Esophagus squamous epithelium (tissue), 5 donors: ENCODE data around the gene KREMEN1. TPM values are rescaled to one million over a fixed set of nuclear protein-coding genes. Genes with fewer than 3 reads are reported as not detected.
A peak's percentile ranks its signal among the peaks of the same experiment; 100 is the strongest.

ENCODE experiments used
- DNase-seq: peaks from one replicate; lab custom pipeline; 2025; lab: John Stamatoyannopoulos, UW
- H3K27ac ChIP-seq, 4 donors: fragments of 200-600 bp; sonication (generic); one replicate each; pipeline ENCODE4 v1.5.1; 2016 to 2019; ENCODE audit warnings: mild to moderate bottlenecking in 1 of 4
- H3K27me3 ChIP-seq, 4 donors: fragments of 200-600 bp; sonication (generic); 1 replicate in 3 of 4; 2 replicates in 1 of 4; pipeline versions ENCODE4 v1.5.1 to v1.6.0; 2017 to 2021; ENCODE audit warnings: antibody characterized with exemption in 1 of 4
- H3K36me3 ChIP-seq, 3 donors: fragments of 200-600 bp; sonication (generic); one replicate each; pipeline ENCODE4 v1.5.1; 2016 to 2019
- H3K4me1 ChIP-seq, 3 donors: fragments of 200-600 bp; sonication (generic); one replicate each; pipeline ENCODE4 v1.5.1; 2017 to 2019
- H3K4me3 ChIP-seq, 4 donors: fragments of 200-600 bp; sonication (generic); 1 replicate in 3 of 4; 2 replicates in 1 of 4; pipeline ENCODE4 v1.5.1; 2016 to 2019; ENCODE audit warnings: mild to moderate bottlenecking in 2 of 4, moderate library complexity in 1 of 4
- H3K9me3 ChIP-seq, 3 donors: fragments of 200-600 bp; sonication (generic); one replicate each; pipeline ENCODE4 v1.5.1; 2016 to 2019
- CTCF ChIP-seq, 6 experiments: fragments of 450-650 bp in 4 of 6; fragments of 200-600 bp in 2 of 6; sonication (generic) in 2 of 6; IDR thresholded peaks; one replicate each; pipeline ENCODE4 v1.5.1; 2016 to 2019; ENCODE audit warnings: antibody characterized with exemption in 6 of 6, mild to moderate bottlenecking in 4 of 6, moderate library complexity in 4 of 6
- POLR2A ChIP-seq, 4 donors: fragments of 450-650 bp; IDR thresholded peaks; one replicate each; pipeline ENCODE4 v1.6.1; 2017; ENCODE audit warnings: antibody characterized with exemption in 4 of 4, mild to moderate bottlenecking in 4 of 4, moderate library complexity in 3 of 4
- WGBS, 2 donors: methylation state at CpG; one replicate each; pipeline ENCODE4 v1.1.5; 2018; 5-methylcytosine and 5-hydroxymethylcytosine counted together
- intact Hi-C: fragments of 100-400 bp; cut with DNase I; formaldehyde crosslinking; loops from one replicate; pipeline ENCODE4 v1.15.0; 2022
- total RNA-seq, 4 donors: library from RNA; depleted of rRNA; stranded (reverse); fragments of >200 nt; gene quantifications; one replicate each; pipeline ENCODE4 v1.1.0, GENCODE V29; 2016
- donor health status: DM: yes; HTN: yes; CAD: no.

Gene KREMEN1
- total RNA-seq, 4 donors from 2014 or later, result 34.3 to 64.8 (median 47.7) TPM

- intact Hi-C loops, result no loop called here
- no peak for DNase-seq
- Histone ChIP-seq H3K36me3 (no peaks in the 10 kb centered on the region), H3K27ac (no peak overlapping the region), H3K27me3 (no peaks in the 10 kb centered on the region), H3K4me1 (no peaks in the 10 kb centered on the region), H3K4me3 (no peak overlapping the region), H3K9me3 (no peaks in the 10 kb centered on the region)
- 35 to 41% methylated on average over 4 to 6 of the region's 8 CpGs for WGBS, 2 donors
- TF ChIP-seq POLR2A (IDR thresholded peaks at IDR 0.05) (no peak), CTCF (IDR thresholded peaks at IDR 0.05) (no peak)
These were observed 10.5 kb upstream of the KREMEN1 start for GRCh38 chr22:29062286-29062821.

- peaks cover 0 to 7% (median 3%) of the 10 kb centered on the region in 3 donors for H3K4me1 ChIP-seq
- H3K36me3 ChIP-seq, result no peaks in the 10 kb centered on the region
- H3K9me3 ChIP-seq, result no peaks in the 10 kb centered on the region
- TF ChIP-seq POLR2A (IDR thresholded peaks at IDR 0.05) (no peak), CTCF (IDR thresholded peaks at IDR 0.05) (no peak)
- WGBS, 2 donors, result 25 to 27% methylated on average over 7 of the region's 7 CpGs
- intact Hi-C loops, result no loop called here
- no peaks in the 10 kb centered on the region for H3K27me3 ChIP-seq
- DNase-seq, result no peak
- no peak overlapping the region for H3K27ac ChIP-seq
- H3K4me3 ChIP-seq, result no peak overlapping the region
These were observed 7.2 kb upstream of the KREMEN1 start for GRCh38 chr22:29065468-29066190.

- peaks cover 0 to 5% (median 0%) of the 10 kb centered on the region in 4 donors for H3K27me3 ChIP-seq
- H3K36me3 ChIP-seq, result no peaks in the 10 kb centered on the region
- no peak overlapping the region for H3K27ac ChIP-seq
- 77 to 85% methylated on average over 4 of the region's 4 CpGs for WGBS, 2 donors
- TF ChIP-seq CTCF (IDR thresholded peaks at IDR 0.05), result no peak
- TF ChIP-seq POLR2A (IDR thresholded peaks at IDR 0.05), result no peak
- intact Hi-C loops, result no loop called here
- no peak for DNase-seq
- no peak overlapping the region for H3K4me3 ChIP-seq
- peaks cover 22 to 41% (median 29%) of the 10 kb centered on the region in 3 donors for H3K4me1 ChIP-seq
- H3K9me3 ChIP-seq, result no peaks in the 10 kb centered on the region
These were observed 3.4 kb upstream of the KREMEN1 start for GRCh38 chr22:29069463-29069862.

GRCh38 chr22:29070490-29070889, 2.3 kb upstream of the KREMEN1 start:
- Histone ChIP-seq H3K27me3 (peaks cover 0 to 5% (median 0%) of the 10 kb centered on the region in 4 donors), H3K4me3 (no peak overlapping the region), H3K9me3 (no peaks in the 10 kb centered on the region), H3K27ac (peak overlapping the region; percentile 89 to 97 (median 92)), H3K36me3 (no peaks in the 10 kb centered on the region), H3K4me1 (peaks cover 30 to 51% (median 30%) of the 10 kb centered on the region in 3 donors)
- WGBS, 2 donors, result 83 to 92% methylated on average over 3 to 4 of the region's 4 CpGs
- TF ChIP-seq POLR2A (IDR thresholded peaks at IDR 0.05) (no peak), CTCF (IDR thresholded peaks at IDR 0.05) (no peak)
- intact Hi-C loops, result no loop called here
- DNase-seq, result no peak
